GM23338 (cell line): ENCODE data around the gene HNRNPC. TPM values are rescaled to one million over a fixed set of nuclear protein-coding genes. Genes with fewer than 3 reads are reported as not detected.

Experiments used
- ATAC-seq: fragments of 200-7000 bp; cut with Tn5 transposase; 3 replicates; pipeline ENCODE4 v1.9.1; 2020
- DNase-seq: peaks from one replicate; pipeline ENCODE4 v3.0.0-alpha.2; 2015; ENCODE audit warnings: low spot score
- H2AFZ ChIP-seq: fragments of 200-600 bp; sonication (generic); 2 replicates; pipeline ENCODE4 v1.8.0; 2016; ENCODE audit warnings: antibody characterized with exemption, mild to moderate bottlenecking, moderate library complexity
- H3F3A ChIP-seq: fragments of 200-600 bp; sonication (generic); replicated peaks from 2 replicates; pipeline ENCODE4 v1.8.0; 2017; ENCODE audit warnings: antibody characterized with exemption, mixed run types, low read depth
- H3K27ac ChIP-seq: fragments of 200-600 bp; sonication (generic); 2 replicates; pipeline ENCODE4 v1.6.1; 2016; ENCODE audit warnings: low read depth
- H3K27me3 ChIP-seq: fragments of 200-600 bp; sonication (generic); 2 replicates; pipeline ENCODE4 v1.8.0; 2016; ENCODE audit warnings: mild to moderate bottlenecking, mixed run types, moderate library complexity; ENCODE audit not compliant: insufficient read depth
- H3K36me3 ChIP-seq: fragments of 200-600 bp; sonication (generic); 2 replicates; pipeline ENCODE4 v1.8.0; 2016; ENCODE audit warnings: mild to moderate bottlenecking; ENCODE audit not compliant: insufficient read depth
- H3K4me1 ChIP-seq: fragments of 200-600 bp; sonication (generic); 2 replicates; pipeline ENCODE4 v1.8.0; 2016; ENCODE audit warnings: mild to moderate bottlenecking, moderate library complexity; ENCODE audit not compliant: insufficient read depth
- H3K4me2 ChIP-seq: fragments of 200-600 bp; sonication (generic); 2 replicates; pipeline ENCODE4 v1.7.1; 2017; ENCODE audit warnings: mixed run types
- H3K4me3 ChIP-seq: fragments of 200-600 bp; sonication (generic); 2 replicates; pipeline ENCODE4 v1.6.1; 2016; ENCODE audit warnings: mixed run types
- H3K79me2 ChIP-seq: fragments of 200-600 bp; sonication (generic); replicated peaks from 2 replicates; pipeline ENCODE4 v1.8.0; 2017; ENCODE audit warnings: mild to moderate bottlenecking; ENCODE audit not compliant: insufficient read depth
- H3K9me2 ChIP-seq: fragments of 200-600 bp; sonication (generic); 2 replicates; pipeline ENCODE4 v1.8.0; 2017; ENCODE audit not compliant: insufficient read depth
- H4K20me1 ChIP-seq: fragments of 200-600 bp; sonication (generic); replicated peaks from 2 replicates; pipeline ENCODE4 v1.8.0; 2017; ENCODE audit warnings: mild to moderate bottlenecking; ENCODE audit not compliant: insufficient read depth
- H3K27ac Mint-ChIP-seq: 2 replicates; pipeline ENCODE4 v1.8.0; 2020; ENCODE audit warnings: inconsistent platforms, mild to moderate bottlenecking, moderate library complexity, mixed read lengths
- H3K27me3 Mint-ChIP-seq: 3 replicates; pipeline ENCODE4 v1.8.0; 2022; ENCODE audit warnings: low read depth, mild to moderate bottlenecking, moderate library complexity, mixed read lengths, inconsistent platforms; ENCODE audit not compliant: insufficient read depth, poor library complexity
- H3K36me3 Mint-ChIP-seq: 3 replicates; pipeline ENCODE4 v1.8.0; 2021; ENCODE audit warnings: low read depth, mild to moderate bottlenecking, inconsistent platforms, moderate library complexity, mixed read lengths
- H3K4me1 Mint-ChIP-seq: 3 replicates; pipeline ENCODE4 v1.8.0; 2020; ENCODE audit warnings: mild to moderate bottlenecking, inconsistent platforms, mixed read lengths
- H3K4me3 Mint-ChIP-seq: 3 replicates; pipeline ENCODE4 v1.8.0; 2021; ENCODE audit warnings: moderate library complexity, mild to moderate bottlenecking, inconsistent platforms, mixed read lengths
- H3K9me3 Mint-ChIP-seq: 3 replicates; pipeline ENCODE4 v1.8.0; 2020; ENCODE audit warnings: moderate library complexity, mild to moderate bottlenecking, inconsistent platforms, mixed read lengths
- CREB1 ChIP-seq: fragments of 250-450 bp; sonication (Bioruptor Pico); IDR thresholded peaks from 2 replicates; pipeline ENCODE4 v1.5.0; 2020; ENCODE audit warnings: low read depth, mild to moderate bottlenecking, moderate library complexity
- EZH2 ChIP-seq: fragments of 200-600 bp; sonication (generic); IDR thresholded peaks from one replicate; pipeline ENCODE4 v1.8.0; 2017; ENCODE audit warnings: antibody characterized with exemption, mild to moderate bottlenecking, low read depth; ENCODE audit not compliant: unreplicated experiment
- EZH2phosphoT487 ChIP-seq: fragments of 200-600 bp; sonication (generic); IDR thresholded peaks from one replicate; pipeline ENCODE4 v1.8.1; 2018; ENCODE audit warnings: antibody characterized with exemption; ENCODE audit not compliant: unreplicated experiment
- JUNB ChIP-seq: IDR thresholded peaks from one replicate; pipeline ENCODE4 v1.6.1; 2016; ENCODE audit warnings: antibody characterized with exemption; ENCODE audit not compliant: unreplicated experiment
- NANOG ChIP-seq: IDR thresholded peaks from 2 replicates; pipeline ENCODE4 v1.6.1; 2016; ENCODE audit warnings: antibody characterized with exemption, borderline replicate concordance
- POLR2AphosphoS5 ChIP-seq: IDR thresholded peaks from 2 replicates; pipeline ENCODE4 v1.6.1; 2016; ENCODE audit warnings: antibody characterized with exemption, low read depth
- STAT1 ChIP-seq: IDR thresholded peaks from one replicate; pipeline ENCODE4 v1.6.1; 2016; ENCODE audit warnings: antibody characterized with exemption; ENCODE audit not compliant: unreplicated experiment
- ZNF114 ChIP-seq: fragments of 250-450 bp; sonication (Bioruptor Pico); IDR thresholded peaks from 2 replicates; pipeline ENCODE4 v1.5.0; 2020; ENCODE audit warnings: mild to moderate bottlenecking, moderate library complexity
- ZNF331 ChIP-seq: fragments of 250-450 bp; sonication (Bioruptor Pico); IDR thresholded peaks from 2 replicates; pipeline ENCODE4 v1.5.0; 2020; ENCODE audit warnings: low read depth, mild to moderate bottlenecking, moderate library complexity
- polyA plus RNA-seq: library from polyadenylated mRNA; unstranded; fragments of >200 nt; fragmentation: Nextera tagmentation; extraction: Ambion mirVana; gene quantifications from 2 replicates; pipeline ENCODE4 v1.2.1, GENCODE V29; 2016
- total RNA-seq: library from RNA; depleted of rRNA; stranded (reverse); fragments of >200 nt; shearing (Covaris generic); gene quantifications from 2 replicates; pipeline ENCODE4 v1.2.3, GENCODE V29; 2014
- TF ChIP-seq, protein P1 (sequence below), 2 experiments: fragments of 200-600 bp in 1 of 2; sonication (generic) in 1 of 2; conservative IDR thresholded peaks; 2 replicates each; pipeline versions ENCODE4 v1.5.1 to v1.6.1; 2016 to 2017; ENCODE audit warnings: antibody characterized with exemption in 2 of 2, low read depth in 2 of 2, mild to moderate bottlenecking in 2 of 2, moderate library complexity in 1 of 2
- TF ChIP-seq, protein P2 (sequence below): IDR thresholded peaks from one replicate; pipeline ENCODE4 v1.6.1; 2018; ENCODE audit warnings: antibody characterized with exemption; ENCODE audit not compliant: unreplicated experiment
- TF ChIP-seq, protein P3 (sequence below): fragments of 250-450 bp; sonication (Bioruptor Pico); IDR thresholded peaks from 2 replicates; pipeline ENCODE4 v1.5.0; 2020; ENCODE audit warnings: mild to moderate bottlenecking, moderate library complexity
- TF ChIP-seq, protein P4 (sequence below): IDR thresholded peaks from 2 replicates; pipeline ENCODE4 v1.6.1; 2016; ENCODE audit warnings: antibody characterized with exemption

The HNRNPC gene
- total and polyA plus RNA-seq, 2 experiments from 2014 or later = 1,259 to 1,296 TPM

DNA sequence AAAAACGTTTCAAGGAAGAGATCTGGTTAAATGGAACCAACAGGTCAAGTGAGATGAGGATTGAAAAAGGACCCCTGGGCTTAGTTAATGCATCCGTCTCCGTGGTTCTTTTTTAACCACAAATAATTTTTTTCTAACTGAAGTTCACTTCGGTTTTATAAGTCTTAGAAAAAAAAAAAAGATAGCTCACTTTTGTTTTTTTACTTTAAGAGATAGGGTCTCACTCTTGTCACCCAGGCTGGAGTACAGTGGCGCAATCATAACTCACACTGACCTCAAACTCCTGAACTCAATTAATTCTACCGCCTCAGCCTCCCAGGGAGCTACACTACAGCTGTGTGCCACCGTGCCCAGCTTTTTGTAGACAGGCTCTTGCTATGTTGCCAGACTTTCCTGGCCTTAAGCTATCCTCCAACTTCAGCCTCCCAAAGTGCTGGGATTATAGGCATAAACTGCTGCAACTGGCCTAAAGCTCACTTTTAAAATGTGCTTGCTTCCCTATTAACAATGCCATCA, 11.8 kb downstream of the HNRNPC start:
- H3K27me3 Mint-ChIP-seq = peaks cover 19% of the 10 kb centered on the region
- Histone ChIP-seq H3K27ac (peak overlapping the region; percentile 24; the same call in 1 of the 2 replicates), H3K27me3 (no peaks in the 10 kb centered on the region), H4K20me1 (peaks cover 85% of the 10 kb centered on the region), H3K4me2 (peak overlapping the region; percentile 65; the same call in 1 of the 2 replicates), H3K4me3 (peak overlapping the region; percentile 19; the same call in 1 of the 2 replicates), H3K4me1 (peaks cover 15% of the 10 kb centered on the region; the same call in 1 of the 2 replicates), H3F3A (peaks cover 26% of the 10 kb centered on the region), H2AFZ (no peak overlapping the region), H3K36me3 (peaks cover 77% of the 10 kb centered on the region), H3K79me2 (peaks cover 100% of the 10 kb centered on the region), H3K9me2 (no peaks in the 10 kb centered on the region)
- H3K4me3 Mint-ChIP-seq = peak overlapping the region; percentile 19
- ATAC-seq = no peak; the same call in 2 of the 3 replicates
- DNase-seq = no peak
- peaks cover 48% of the 10 kb centered on the region for H3K4me1 Mint-ChIP-seq
- H3K27ac Mint-ChIP-seq = no peak overlapping the region; the same call in 1 of the 2 replicates
- no peaks in the 10 kb centered on the region for H3K9me3 Mint-ChIP-seq
- TF ChIP-seq POLR2AphosphoS5 (no peak), ZNF114 (CRISPR knock-in tag) (no peak), ZNF331 (CRISPR knock-in tag) (no peak), EZH2 (no peak), CREB1 (CRISPR knock-in tag) (no peak), STAT1 (no peak), JUNB (no peak), EZH2phosphoT487 (no peak), NANOG (no peak)
- TF ChIP-seq, protein P1, sequence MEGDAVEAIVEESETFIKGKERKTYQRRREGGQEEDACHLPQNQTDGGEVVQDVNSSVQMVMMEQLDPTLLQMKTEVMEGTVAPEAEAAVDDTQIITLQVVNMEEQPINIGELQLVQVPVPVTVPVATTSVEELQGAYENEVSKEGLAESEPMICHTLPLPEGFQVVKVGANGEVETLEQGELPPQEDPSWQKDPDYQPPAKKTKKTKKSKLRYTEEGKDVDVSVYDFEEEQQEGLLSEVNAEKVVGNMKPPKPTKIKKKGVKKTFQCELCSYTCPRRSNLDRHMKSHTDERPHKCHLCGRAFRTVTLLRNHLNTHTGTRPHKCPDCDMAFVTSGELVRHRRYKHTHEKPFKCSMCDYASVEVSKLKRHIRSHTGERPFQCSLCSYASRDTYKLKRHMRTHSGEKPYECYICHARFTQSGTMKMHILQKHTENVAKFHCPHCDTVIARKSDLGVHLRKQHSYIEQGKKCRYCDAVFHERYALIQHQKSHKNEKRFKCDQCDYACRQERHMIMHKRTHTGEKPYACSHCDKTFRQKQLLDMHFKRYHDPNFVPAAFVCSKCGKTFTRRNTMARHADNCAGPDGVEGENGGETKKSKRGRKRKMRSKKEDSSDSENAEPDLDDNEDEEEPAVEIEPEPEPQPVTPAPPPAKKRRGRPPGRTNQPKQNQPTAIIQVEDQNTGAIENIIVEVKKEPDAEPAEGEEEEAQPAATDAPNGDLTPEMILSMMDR (conservative IDR thresholded peaks at IDR 0.05; ENCODE audit: low read depth in 2 of 2) = no peak
- TF ChIP-seq, protein P2, sequence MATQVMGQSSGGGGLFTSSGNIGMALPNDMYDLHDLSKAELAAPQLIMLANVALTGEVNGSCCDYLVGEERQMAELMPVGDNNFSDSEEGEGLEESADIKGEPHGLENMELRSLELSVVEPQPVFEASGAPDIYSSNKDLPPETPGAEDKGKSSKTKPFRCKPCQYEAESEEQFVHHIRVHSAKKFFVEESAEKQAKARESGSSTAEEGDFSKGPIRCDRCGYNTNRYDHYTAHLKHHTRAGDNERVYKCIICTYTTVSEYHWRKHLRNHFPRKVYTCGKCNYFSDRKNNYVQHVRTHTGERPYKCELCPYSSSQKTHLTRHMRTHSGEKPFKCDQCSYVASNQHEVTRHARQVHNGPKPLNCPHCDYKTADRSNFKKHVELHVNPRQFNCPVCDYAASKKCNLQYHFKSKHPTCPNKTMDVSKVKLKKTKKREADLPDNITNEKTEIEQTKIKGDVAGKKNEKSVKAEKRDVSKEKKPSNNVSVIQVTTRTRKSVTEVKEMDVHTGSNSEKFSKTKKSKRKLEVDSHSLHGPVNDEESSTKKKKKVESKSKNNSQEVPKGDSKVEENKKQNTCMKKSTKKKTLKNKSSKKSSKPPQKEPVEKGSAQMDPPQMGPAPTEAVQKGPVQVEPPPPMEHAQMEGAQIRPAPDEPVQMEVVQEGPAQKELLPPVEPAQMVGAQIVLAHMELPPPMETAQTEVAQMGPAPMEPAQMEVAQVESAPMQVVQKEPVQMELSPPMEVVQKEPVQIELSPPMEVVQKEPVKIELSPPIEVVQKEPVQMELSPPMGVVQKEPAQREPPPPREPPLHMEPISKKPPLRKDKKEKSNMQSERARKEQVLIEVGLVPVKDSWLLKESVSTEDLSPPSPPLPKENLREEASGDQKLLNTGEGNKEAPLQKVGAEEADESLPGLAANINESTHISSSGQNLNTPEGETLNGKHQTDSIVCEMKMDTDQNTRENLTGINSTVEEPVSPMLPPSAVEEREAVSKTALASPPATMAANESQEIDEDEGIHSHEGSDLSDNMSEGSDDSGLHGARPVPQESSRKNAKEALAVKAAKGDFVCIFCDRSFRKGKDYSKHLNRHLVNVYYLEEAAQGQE = no peak
- TF ChIP-seq, protein P3, sequence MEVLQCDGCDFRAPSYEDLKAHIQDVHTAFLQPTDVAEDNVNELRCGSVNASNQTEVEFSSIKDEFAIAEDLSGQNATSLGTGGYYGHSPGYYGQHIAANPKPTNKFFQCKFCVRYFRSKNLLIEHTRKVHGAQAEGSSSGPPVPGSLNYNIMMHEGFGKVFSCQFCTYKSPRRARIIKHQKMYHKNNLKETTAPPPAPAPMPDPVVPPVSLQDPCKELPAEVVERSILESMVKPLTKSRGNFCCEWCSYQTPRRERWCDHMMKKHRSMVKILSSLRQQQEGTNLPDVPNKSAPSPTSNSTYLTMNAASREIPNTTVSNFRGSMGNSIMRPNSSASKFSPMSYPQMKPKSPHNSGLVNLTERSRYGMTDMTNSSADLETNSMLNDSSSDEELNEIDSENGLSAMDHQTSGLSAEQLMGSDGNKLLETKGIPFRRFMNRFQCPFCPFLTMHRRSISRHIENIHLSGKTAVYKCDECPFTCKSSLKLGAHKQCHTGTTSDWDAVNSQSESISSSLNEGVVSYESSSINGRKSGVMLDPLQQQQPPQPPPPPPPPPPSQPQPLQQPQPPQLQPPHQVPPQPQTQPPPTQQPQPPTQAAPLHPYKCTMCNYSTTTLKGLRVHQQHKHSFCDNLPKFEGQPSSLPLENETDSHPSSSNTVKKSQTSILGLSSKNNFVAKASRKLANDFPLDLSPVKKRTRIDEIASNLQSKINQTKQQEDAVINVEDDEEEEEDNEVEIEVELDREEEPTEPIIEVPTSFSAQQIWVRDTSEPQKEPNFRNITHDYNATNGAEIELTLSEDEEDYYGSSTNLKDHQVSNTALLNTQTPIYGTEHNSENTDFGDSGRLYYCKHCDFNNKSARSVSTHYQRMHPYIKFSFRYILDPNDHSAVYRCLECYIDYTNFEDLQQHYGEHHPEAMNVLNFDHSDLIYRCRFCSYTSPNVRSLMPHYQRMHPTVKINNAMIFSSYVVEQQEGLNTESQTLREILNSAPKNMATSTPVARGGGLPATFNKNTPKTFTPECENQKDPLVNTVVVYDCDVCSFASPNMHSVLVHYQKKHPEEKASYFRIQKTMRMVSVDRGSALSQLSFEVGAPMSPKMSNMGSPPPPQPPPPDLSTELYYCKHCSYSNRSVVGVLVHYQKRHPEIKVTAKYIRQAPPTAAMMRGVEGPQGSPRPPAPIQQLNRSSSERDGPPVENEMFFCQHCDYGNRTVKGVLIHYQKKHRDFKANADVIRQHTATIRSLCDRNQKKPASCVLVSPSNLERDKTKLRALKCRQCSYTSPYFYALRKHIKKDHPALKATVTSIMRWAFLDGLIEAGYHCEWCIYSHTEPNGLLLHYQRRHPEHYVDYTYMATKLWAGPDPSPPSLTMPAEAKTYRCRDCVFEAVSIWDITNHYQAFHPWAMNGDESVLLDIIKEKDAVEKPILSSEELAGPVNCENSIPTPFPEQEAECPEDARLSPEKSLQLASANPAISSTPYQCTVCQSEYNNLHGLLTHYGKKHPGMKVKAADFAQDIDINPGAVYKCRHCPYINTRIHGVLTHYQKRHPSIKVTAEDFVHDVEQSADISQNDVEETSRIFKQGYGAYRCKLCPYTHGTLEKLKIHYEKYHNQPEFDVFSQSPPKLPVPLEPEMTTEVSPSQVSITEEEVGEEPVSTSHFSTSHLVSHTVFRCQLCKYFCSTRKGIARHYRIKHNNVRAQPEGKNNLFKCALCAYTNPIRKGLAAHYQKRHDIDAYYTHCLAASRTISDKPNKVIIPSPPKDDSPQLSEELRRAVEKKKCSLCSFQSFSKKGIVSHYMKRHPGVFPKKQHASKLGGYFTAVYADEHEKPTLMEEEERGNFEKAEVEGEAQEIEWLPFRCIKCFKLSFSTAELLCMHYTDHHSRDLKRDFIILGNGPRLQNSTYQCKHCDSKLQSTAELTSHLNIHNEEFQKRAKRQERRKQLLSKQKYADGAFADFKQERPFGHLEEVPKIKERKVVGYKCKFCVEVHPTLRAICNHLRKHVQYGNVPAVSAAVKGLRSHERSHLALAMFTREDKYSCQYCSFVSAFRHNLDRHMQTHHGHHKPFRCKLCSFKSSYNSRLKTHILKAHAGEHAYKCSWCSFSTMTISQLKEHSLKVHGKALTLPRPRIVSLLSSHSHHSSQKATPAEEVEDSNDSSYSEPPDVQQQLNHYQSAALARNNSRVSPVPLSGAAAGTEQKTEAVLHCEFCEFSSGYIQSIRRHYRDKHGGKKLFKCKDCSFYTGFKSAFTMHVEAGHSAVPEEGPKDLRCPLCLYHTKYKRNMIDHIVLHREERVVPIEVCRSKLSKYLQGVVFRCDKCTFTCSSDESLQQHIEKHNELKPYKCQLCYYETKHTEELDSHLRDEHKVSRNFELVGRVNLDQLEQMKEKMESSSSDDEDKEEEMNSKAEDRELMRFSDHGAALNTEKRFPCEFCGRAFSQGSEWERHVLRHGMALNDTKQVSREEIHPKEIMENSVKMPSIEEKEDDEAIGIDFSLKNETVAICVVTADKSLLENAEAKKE (CRISPR knock-in tag) = no peak
- TF ChIP-seq, protein P4, sequence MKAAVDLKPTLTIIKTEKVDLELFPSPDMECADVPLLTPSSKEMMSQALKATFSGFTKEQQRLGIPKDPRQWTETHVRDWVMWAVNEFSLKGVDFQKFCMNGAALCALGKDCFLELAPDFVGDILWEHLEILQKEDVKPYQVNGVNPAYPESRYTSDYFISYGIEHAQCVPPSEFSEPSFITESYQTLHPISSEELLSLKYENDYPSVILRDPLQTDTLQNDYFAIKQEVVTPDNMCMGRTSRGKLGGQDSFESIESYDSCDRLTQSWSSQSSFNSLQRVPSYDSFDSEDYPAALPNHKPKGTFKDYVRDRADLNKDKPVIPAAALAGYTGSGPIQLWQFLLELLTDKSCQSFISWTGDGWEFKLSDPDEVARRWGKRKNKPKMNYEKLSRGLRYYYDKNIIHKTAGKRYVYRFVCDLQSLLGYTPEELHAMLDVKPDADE = no peak
- peaks cover 96% of the 10 kb centered on the region for H3K36me3 Mint-ChIP-seq
